Fibroblast of lung (primary cell): Measurements from ENCODE around the gene ACTG1.

Source experiments
- EZH2 ChIP-seq: IDR thresholded peaks from 2 replicates; pipeline ENCODE4 v1.5.1; 2012; ENCODE audit warnings: low read length, control low read depth, mild to moderate bottlenecking; ENCODE audit errors: missing control alignments
- TF ChIP-seq, protein P1 (sequence below), 2 donors: IDR thresholded peaks in 1 of 2; conservative IDR thresholded peaks in 1 of 2; 1 replicate in 1 of 2; 2 replicates in 1 of 2; pipeline ENCODE4 v1.5.1; 2011 to 2012; ENCODE audit warnings: low read length in 2 of 2, control low read depth in 1 of 2, inconsistent platforms in 1 of 2, low read depth in 1 of 2, mild to moderate bottlenecking in 1 of 2

DNA sequence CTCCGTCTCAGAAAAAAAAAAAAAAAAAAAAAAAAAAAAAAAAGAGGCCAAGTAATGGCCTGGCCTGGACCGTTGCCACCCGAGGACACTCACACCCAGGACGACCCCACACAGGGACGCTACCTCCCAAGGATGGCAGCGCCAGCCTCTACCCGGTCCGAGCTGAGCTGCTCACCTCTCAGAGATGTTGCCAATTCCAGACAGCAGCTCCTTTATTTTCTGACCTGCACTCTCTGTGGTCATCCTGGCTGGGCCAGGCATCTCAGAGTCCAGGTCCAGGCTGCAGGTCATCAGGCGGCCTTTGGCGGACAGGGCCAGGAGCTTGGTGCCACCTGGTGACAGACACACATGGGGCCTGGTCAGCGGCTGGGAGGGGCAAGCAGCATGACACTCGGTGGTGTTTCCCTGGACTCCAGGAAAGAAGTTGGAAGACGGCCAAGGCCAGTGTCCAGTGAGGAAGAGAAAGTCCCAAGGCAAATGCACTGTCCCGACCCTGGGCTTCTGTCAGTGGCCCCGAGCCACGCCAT lies 36.5 kb upstream of the ACTG1 start:
- TF ChIP-seq, protein P1, sequence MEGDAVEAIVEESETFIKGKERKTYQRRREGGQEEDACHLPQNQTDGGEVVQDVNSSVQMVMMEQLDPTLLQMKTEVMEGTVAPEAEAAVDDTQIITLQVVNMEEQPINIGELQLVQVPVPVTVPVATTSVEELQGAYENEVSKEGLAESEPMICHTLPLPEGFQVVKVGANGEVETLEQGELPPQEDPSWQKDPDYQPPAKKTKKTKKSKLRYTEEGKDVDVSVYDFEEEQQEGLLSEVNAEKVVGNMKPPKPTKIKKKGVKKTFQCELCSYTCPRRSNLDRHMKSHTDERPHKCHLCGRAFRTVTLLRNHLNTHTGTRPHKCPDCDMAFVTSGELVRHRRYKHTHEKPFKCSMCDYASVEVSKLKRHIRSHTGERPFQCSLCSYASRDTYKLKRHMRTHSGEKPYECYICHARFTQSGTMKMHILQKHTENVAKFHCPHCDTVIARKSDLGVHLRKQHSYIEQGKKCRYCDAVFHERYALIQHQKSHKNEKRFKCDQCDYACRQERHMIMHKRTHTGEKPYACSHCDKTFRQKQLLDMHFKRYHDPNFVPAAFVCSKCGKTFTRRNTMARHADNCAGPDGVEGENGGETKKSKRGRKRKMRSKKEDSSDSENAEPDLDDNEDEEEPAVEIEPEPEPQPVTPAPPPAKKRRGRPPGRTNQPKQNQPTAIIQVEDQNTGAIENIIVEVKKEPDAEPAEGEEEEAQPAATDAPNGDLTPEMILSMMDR (conservative IDR thresholded peaks at IDR 0.05 in 1 of 2, IDR thresholded peaks at IDR 0.05 in 1 of 2; ENCODE audit: low read depth in 1 of 2, low read length in 2 of 2): no peak
- no peak for TF ChIP-seq EZH2
